Measurements from ENCODE around the gene SLC12A8. TPM values are rescaled to one million over a fixed set of nuclear protein-coding genes. Genes with fewer than 3 reads are reported as not detected.

SLC12A8 gene
- total and polyA plus RNA-seq, 9 of the 15 experiments (the other 6 are each of a cell fraction or from before 2014, with no cell fraction given), result 0.04 to 0.33 (median 0.09) TPM; not detected in 4

DNA sequence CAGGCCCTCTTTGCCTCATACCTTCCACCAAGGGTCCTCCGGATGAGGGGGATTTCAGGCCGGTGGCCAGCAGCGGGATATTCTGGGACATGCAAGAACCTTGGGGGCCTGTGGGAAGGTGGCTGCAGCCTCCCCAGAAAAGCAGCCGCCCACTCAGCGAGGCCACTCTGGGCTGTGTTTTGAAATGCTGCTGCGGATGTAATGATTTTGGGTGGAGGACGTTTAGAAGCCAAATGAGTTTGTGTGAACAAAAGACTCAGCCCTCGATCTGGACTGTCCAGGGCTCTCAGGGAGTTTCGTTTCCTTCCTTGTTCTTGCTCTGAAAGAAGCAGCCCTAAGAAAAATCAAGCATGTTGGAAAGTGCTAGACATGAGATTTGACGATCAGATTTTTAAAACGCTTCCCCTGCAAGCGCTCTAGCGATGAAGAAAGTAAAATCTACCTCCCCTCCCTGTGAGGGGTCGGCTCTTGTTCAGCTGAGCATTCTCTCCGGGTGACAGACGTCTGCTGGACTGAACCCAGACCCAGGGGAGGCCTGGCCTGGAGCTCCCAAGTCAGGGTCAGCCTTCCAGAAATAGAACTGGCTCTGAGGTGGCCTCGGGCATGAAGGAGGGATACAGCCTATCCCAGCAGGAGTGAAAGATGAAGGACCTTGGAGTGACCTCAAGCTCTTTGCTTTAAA lies 169.7 kb downstream of the SLC12A8 start (continued):
- no peak for TF ChIP-seq GTF2B (IDR thresholded peaks at IDR 0.05; ENCODE audit: extremely low read depth, insufficient read length)
- TF ChIP-seq, protein P1, sequence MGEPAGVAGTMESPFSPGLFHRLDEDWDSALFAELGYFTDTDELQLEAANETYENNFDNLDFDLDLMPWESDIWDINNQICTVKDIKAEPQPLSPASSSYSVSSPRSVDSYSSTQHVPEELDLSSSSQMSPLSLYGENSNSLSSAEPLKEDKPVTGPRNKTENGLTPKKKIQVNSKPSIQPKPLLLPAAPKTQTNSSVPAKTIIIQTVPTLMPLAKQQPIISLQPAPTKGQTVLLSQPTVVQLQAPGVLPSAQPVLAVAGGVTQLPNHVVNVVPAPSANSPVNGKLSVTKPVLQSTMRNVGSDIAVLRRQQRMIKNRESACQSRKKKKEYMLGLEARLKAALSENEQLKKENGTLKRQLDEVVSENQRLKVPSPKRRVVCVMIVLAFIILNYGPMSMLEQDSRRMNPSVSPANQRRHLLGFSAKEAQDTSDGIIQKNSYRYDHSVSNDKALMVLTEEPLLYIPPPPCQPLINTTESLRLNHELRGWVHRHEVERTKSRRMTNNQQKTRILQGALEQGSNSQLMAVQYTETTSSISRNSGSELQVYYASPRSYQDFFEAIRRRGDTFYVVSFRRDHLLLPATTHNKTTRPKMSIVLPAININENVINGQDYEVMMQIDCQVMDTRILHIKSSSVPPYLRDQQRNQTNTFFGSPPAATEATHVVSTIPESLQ (CRISPR knock-in tag; IDR thresholded peaks at IDR 0.05), result no peak
- no peak for TF ChIP-seq HMG20B (CRISPR knock-in tag; IDR thresholded peaks at IDR 0.05)
- no peak for TF ChIP-seq KDM1A (IDR thresholded peaks at IDR 0.05)

GRCh38 chr3:125039131-125040100 lies 173.1 kb downstream of the SLC12A8 start:
- peaks cover 0 to 10% of the 10 kb centered on the region in 2 experiments; a peak in 1 of 5 replicates for H3K27me3 ChIP-seq (ENCODE audit: control insufficient read depth in 2 of 2, insufficient read depth in 2 of 2, low read length in 2 of 2)
- H3K9me1 ChIP-seq (ENCODE audit: control insufficient read depth, insufficient read depth, low read length), result no peaks in the 10 kb centered on the region
- no peaks in the 10 kb centered on the region for H3K9me3 ChIP-seq (replicated peaks; ENCODE audit: control insufficient read depth, insufficient read depth, low read depth, low read length)
- no peaks in the 10 kb centered on the region for H3K4me1 ChIP-seq (replicated peaks in 1 of 2; ENCODE audit: control insufficient read depth in 2 of 2, insufficient read depth in 2 of 2, low read length in 2 of 2)
- no TSS peak for BruUV-seq (replicated peaks)
- ChIA-PET POLR2A (no interaction called here), CTCF (ENCODE audit: low intra/inter-chr PET ratio) (no interaction called here)
- WGBS (ENCODE audit: insufficient coverage, low coverage, missing lambda C conversion rate), result 0% methylated on average over 11 of the region's 11 CpGs
- ATAC-seq (no peak), DNase-seq (ENCODE audit: extremely low read depth in 1 of 4, low spot score in 3 of 4) (no peak), FAIRE-seq (no peak)
- H2AFZ ChIP-seq (ENCODE audit: low read depth, low read length), result no peak overlapping the region
- no peak overlapping the region for H3K4me2 ChIP-seq (ENCODE audit: insufficient read depth, low read length)
- H3K4me3 ChIP-seq, result no peak overlapping the region
- in situ Hi-C loops (cut with MboI) (no loop called here), intact Hi-C loops (cut with micrococcal nuclease) (no loop called here)
- H3K79me2 ChIP-seq (ENCODE audit: control insufficient read depth, insufficient read depth, low read length), result no peaks in the 10 kb centered on the region
- no peaks in the 10 kb centered on the region for H4K20me1 ChIP-seq (replicated peaks; ENCODE audit: control insufficient read depth, insufficient read depth, low read length)
- no peaks in the 10 kb centered on the region for H3K36me3 ChIP-seq (ENCODE audit: control insufficient read depth, insufficient read depth, low read length)
- no peak overlapping the region for H3K9ac ChIP-seq (ENCODE audit: insufficient read depth in 1 of 2, low read depth in 2 of 2, low read length in 2 of 2)
- H3K27ac ChIP-seq (ENCODE audit: extremely low read depth, low read depth, low read length), result no peak overlapping the region
- TF ChIP-seq MAZ (CRISPR knock-in tag; conservative IDR thresholded peaks at IDR 0.05 in 1 of 2, IDR thresholded peaks at IDR 0.05 in 1 of 2), result no peak
- no peak for TF ChIP-seq HEY1 (CRISPR knock-in tag; IDR thresholded peaks at IDR 0.05; ENCODE audit: borderline replicate concordance)
- no peak for TF ChIP-seq NFRKB (IDR thresholded peaks at IDR 0.05; ENCODE audit: low read depth)
- no peak for TF ChIP-seq HLTF (IDR thresholded peaks at IDR 0.05)
- no peak for TF ChIP-seq TCF7L2 (IDR thresholded peaks at IDR 0.05; ENCODE audit: low read depth, low read length)
- no peak for TF ChIP-seq DNMT1 (IDR thresholded peaks at IDR 0.05)
- no peak for TF ChIP-seq BACH1 (tag; IDR thresholded peaks at IDR 0.05)
- TF ChIP-seq, protein P2, sequence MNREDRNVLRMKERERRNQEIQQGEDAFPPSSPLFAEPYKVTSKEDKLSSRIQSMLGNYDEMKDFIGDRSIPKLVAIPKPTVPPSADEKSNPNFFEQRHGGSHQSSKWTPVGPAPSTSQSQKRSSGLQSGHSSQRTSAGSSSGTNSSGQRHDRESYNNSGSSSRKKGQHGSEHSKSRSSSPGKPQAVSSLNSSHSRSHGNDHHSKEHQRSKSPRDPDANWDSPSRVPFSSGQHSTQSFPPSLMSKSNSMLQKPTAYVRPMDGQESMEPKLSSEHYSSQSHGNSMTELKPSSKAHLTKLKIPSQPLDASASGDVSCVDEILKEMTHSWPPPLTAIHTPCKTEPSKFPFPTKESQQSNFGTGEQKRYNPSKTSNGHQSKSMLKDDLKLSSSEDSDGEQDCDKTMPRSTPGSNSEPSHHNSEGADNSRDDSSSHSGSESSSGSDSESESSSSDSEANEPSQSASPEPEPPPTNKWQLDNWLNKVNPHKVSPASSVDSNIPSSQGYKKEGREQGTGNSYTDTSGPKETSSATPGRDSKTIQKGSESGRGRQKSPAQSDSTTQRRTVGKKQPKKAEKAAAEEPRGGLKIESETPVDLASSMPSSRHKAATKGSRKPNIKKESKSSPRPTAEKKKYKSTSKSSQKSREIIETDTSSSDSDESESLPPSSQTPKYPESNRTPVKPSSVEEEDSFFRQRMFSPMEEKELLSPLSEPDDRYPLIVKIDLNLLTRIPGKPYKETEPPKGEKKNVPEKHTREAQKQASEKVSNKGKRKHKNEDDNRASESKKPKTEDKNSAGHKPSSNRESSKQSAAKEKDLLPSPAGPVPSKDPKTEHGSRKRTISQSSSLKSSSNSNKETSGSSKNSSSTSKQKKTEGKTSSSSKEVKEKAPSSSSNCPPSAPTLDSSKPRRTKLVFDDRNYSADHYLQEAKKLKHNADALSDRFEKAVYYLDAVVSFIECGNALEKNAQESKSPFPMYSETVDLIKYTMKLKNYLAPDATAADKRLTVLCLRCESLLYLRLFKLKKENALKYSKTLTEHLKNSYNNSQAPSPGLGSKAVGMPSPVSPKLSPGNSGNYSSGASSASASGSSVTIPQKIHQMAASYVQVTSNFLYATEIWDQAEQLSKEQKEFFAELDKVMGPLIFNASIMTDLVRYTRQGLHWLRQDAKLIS (CRISPR knock-in tag; IDR thresholded peaks at IDR 0.05), result no peak
